ENCODE data around the gene SEC61A1.

SEC61A1 gene

GRCh38 chr3:128060473-128061381 is 8.5 kb downstream of the SEC61A1 start:
- no peak for DNase-seq

- DNase-seq, result no peak
Observed at GRCh38 chr3:128062033-128062745, 10.0 kb downstream of the SEC61A1 start.

GRCh38 chr3:128063865-128064264 is 11.6 kb downstream of the SEC61A1 start:
- DNase-seq, result no peak

- no peak for DNase-seq
Observed at GRCh38 chr3:128064962-128065361, 12.7 kb downstream of the SEC61A1 start.

GRCh38 chr3:128066114-128066513 is 13.9 kb downstream of the SEC61A1 start:
- no peak for DNase-seq

- no peak for DNase-seq
Observed at GRCh38 chr3:128066676-128067075, 14.4 kb downstream of the SEC61A1 start.

GRCh38 chr3:128067489-128067888 is 15.3 kb downstream of the SEC61A1 start:
- DNase-seq, result no peak

- peak in 1 of 2 experiments; percentile 44 for DNase-seq
Observed at GRCh38 chr3:128068156-128068620, 16.0 kb downstream of the SEC61A1 start.

- no peak for DNase-seq
Observed at GRCh38 chr3:128069271-128069670, 17.0 kb downstream of the SEC61A1 start.

GRCh38 chr3:128070898-128071591 is 18.8 kb downstream of the SEC61A1 start:
- no peak for DNase-seq

- DNase-seq, result no peak
Observed at GRCh38 chr3:128071771-128072453, 19.7 kb downstream of the SEC61A1 start.

- DNase-seq, result no peak
Observed at GRCh38 chr3:128072454-128073184, 20.4 kb downstream of the SEC61A1 start.

GRCh38 chr3:128073185-128073725 is 21.0 kb downstream of the SEC61A1 start:
- DNase-seq, result no peak

GRCh38 chr3:128073807-128074206 is 21.6 kb downstream of the SEC61A1 start:
- DNase-seq, result no peak

- peak in 1 of 2 experiments; percentile 48 for DNase-seq
Observed at GRCh38 chr3:128074851-128075521, 22.7 kb downstream of the SEC61A1 start.

- DNase-seq, result peak; percentile 89 to 90
Observed at GRCh38 chr3:128075522-128076482, 23.6 kb downstream of the SEC61A1 start.

GRCh38 chr3:128076483-128077201 is 24.4 kb downstream of the SEC61A1 start:
- peak in 1 of 2 experiments; percentile 59 for DNase-seq

- no peak for DNase-seq
Observed at GRCh38 chr3:128077202-128077624, 25.0 kb downstream of the SEC61A1 start.

GRCh38 chr3:128077665-128078064 is 25.4 kb downstream of the SEC61A1 start:
- DNase-seq, result no peak
